H9 (cell line): ENCODE results near the gene ASCC2. TPM values are rescaled to one million over a fixed set of nuclear protein-coding genes. Genes with fewer than 3 reads are reported as not detected.

Experiments used
- DNase-seq: peaks from one replicate; pipeline ENCODE4 v3.0.0-alpha.2; 2017
- H2AFZ ChIP-seq: one replicate; pipeline ENCODE4 v1.6.1; 2013; ENCODE audit warnings: mild to moderate bottlenecking, low read length, control low read depth, moderate library complexity
- H2AK5ac ChIP-seq: 2 replicates; pipeline ENCODE4 v1.6.1; 2013; ENCODE audit warnings: low read length, control low read depth, mixed read lengths; ENCODE audit not compliant: insufficient read length
- H2BK120ac ChIP-seq: one replicate; pipeline ENCODE4 v1.6.1; 2013; ENCODE audit warnings: low read depth, mild to moderate bottlenecking, low read length, control low read depth, inconsistent platforms; ENCODE audit not compliant: poor library complexity, severe bottlenecking
- H2BK12ac ChIP-seq: 2 replicates; pipeline ENCODE4 v1.6.1; 2013; ENCODE audit warnings: low read length, control low read depth, mixed read lengths, low read depth; ENCODE audit not compliant: insufficient read length
- H2BK15ac ChIP-seq: 2 replicates; pipeline ENCODE4 v1.6.1; 2013; ENCODE audit warnings: low read depth, low read length, control low read depth
- H2BK20ac ChIP-seq: one replicate; pipeline ENCODE4 v1.6.1; 2013; ENCODE audit warnings: low read depth, mild to moderate bottlenecking, low read length, control low read depth, inconsistent platforms; ENCODE audit not compliant: poor library complexity, severe bottlenecking
- H2BK5ac ChIP-seq: 2 replicates; pipeline ENCODE4 v1.6.1; 2013; ENCODE audit warnings: low read length, control low read depth, mixed read lengths; ENCODE audit not compliant: insufficient read length
- H3K14ac ChIP-seq: 2 replicates; pipeline ENCODE4 v1.6.1; 2013; ENCODE audit warnings: low read length, control low read depth; ENCODE audit not compliant: insufficient read depth
- H3K18ac ChIP-seq: 2 replicates; pipeline ENCODE4 v1.6.1; 2013; ENCODE audit warnings: low read depth, mild to moderate bottlenecking, mixed read lengths, low read length, control low read depth; ENCODE audit not compliant: insufficient read length
- H3K23ac ChIP-seq: 2 replicates; pipeline ENCODE4 v1.6.1; 2013; ENCODE audit warnings: low read length, control low read depth, mixed read lengths, low read depth; ENCODE audit not compliant: insufficient read length
- H3K23me2 ChIP-seq: 2 replicates; pipeline ENCODE4 v1.6.1; 2013; ENCODE audit warnings: low read depth, mild to moderate bottlenecking, mixed read lengths, low read length, control low read depth; ENCODE audit not compliant: insufficient read length, poor library complexity, severe bottlenecking
- H3K27ac ChIP-seq: 2 replicates; pipeline ENCODE4 v1.5.1; 2013; ENCODE audit warnings: low read length, control low read depth, mixed read lengths, low read depth; ENCODE audit not compliant: insufficient read length
- H3K27me3 ChIP-seq: 2 replicates; pipeline ENCODE4 v1.6.1; 2013; ENCODE audit warnings: low read length, control low read depth, inconsistent platforms; ENCODE audit not compliant: insufficient read depth
- H3K4ac ChIP-seq: 2 replicates; pipeline ENCODE4 v1.6.1; 2013; ENCODE audit warnings: low read depth, mild to moderate bottlenecking, control low read depth, inconsistent platforms, low read length, moderate library complexity
- H3K4me1 ChIP-seq: 2 replicates; pipeline ENCODE4 v1.6.1; 2013; ENCODE audit warnings: low read length, control low read depth, inconsistent platforms; ENCODE audit not compliant: insufficient read depth
- H3K4me2 ChIP-seq: 2 replicates; pipeline ENCODE4 v1.6.1; 2013; ENCODE audit warnings: low read length, control low read depth, mixed read lengths; ENCODE audit not compliant: insufficient read length, insufficient read depth
- H3K56ac ChIP-seq: 2 replicates; pipeline ENCODE4 v1.6.1; 2013; ENCODE audit warnings: low read depth, mild to moderate bottlenecking, mixed read lengths, low read length, control low read depth; ENCODE audit not compliant: insufficient read length
- H3K79me1 ChIP-seq: 2 replicates; pipeline ENCODE4 v1.6.1; 2013; ENCODE audit warnings: low read depth, mild to moderate bottlenecking, moderate library complexity, low read length, control low read depth, inconsistent platforms; ENCODE audit not compliant: insufficient read depth, poor library complexity, severe bottlenecking
- H3K79me2 ChIP-seq: 2 replicates; pipeline ENCODE4 v1.6.1; 2013; ENCODE audit warnings: low read length, control low read depth, inconsistent platforms; ENCODE audit not compliant: insufficient read depth
- H3K9ac ChIP-seq: 2 replicates; pipeline ENCODE4 v1.6.1; 2013; ENCODE audit warnings: low read length, control low read depth, mixed read lengths; ENCODE audit not compliant: insufficient read length; ENCODE audit errors: extremely low read depth
- H3K9me3 ChIP-seq: one replicate; pipeline ENCODE4 v1.6.1; 2013; ENCODE audit warnings: low read depth, low read length, inconsistent platforms; ENCODE audit not compliant: control insufficient read depth
- H3T11ph ChIP-seq: one replicate; pipeline ENCODE4 v1.6.1; 2013; ENCODE audit warnings: mild to moderate bottlenecking, low read length, control low read depth, inconsistent platforms
- H4K20me1 ChIP-seq: one replicate; pipeline ENCODE4 v1.6.1; 2013; ENCODE audit not compliant: control insufficient read depth, insufficient read length, insufficient read depth
- H4K5ac ChIP-seq: 2 replicates; pipeline ENCODE4 v1.6.1; 2013; ENCODE audit warnings: low read depth, mild to moderate bottlenecking, mixed read lengths, low read length, control low read depth; ENCODE audit not compliant: insufficient read length
- H4K8ac ChIP-seq: replicated peaks from 2 replicates; pipeline ENCODE4 v1.6.1; 2013; ENCODE audit warnings: low read length, control low read depth, mixed read lengths, low read depth; ENCODE audit not compliant: insufficient read length
- H4K91ac ChIP-seq: 2 replicates; pipeline ENCODE4 v1.6.1; 2013; ENCODE audit warnings: low read depth, mild to moderate bottlenecking, moderate library complexity, mixed read lengths, low read length, control low read depth; ENCODE audit not compliant: insufficient read length
- H3K27ac Mint-ChIP-seq, 3 experiments: 2 replicates in 2 of 3; 3 replicates in 1 of 3; pipeline ENCODE4 v1.8.0; 2020 to 2021; ENCODE audit warnings: mixed read lengths in 3 of 3, mild to moderate bottlenecking in 1 of 3, moderate library complexity in 1 of 3
- H3K27me3 Mint-ChIP-seq: 2 replicates; pipeline ENCODE4 v1.8.0; 2021; ENCODE audit warnings: low read depth, mild to moderate bottlenecking, moderate library complexity, mixed read lengths
- H3K36me3 Mint-ChIP-seq, 3 experiments: 2 replicates in 2 of 3; 3 replicates in 1 of 3; pipeline ENCODE4 v1.8.0; 2020 to 2021; ENCODE audit warnings: low read depth in 3 of 3, mixed read lengths in 3 of 3; ENCODE audit not compliant: insufficient read depth in 1 of 3
- H3K4me1 Mint-ChIP-seq, 2 experiments: 2 replicates each; pipeline ENCODE4 v1.8.0; 2020; ENCODE audit warnings: mixed read lengths in 2 of 2
- H3K4me3 Mint-ChIP-seq, 2 experiments: 2 replicates in 1 of 2; 3 replicates in 1 of 2; pipeline ENCODE4 v1.8.0; 2020 to 2021; ENCODE audit warnings: mild to moderate bottlenecking in 2 of 2, mixed read lengths in 2 of 2, moderate library complexity in 1 of 2
- H3K9me3 Mint-ChIP-seq, 2 experiments: 2 replicates in 1 of 2; 3 replicates in 1 of 2; pipeline ENCODE4 v1.8.0; 2020; ENCODE audit warnings: mild to moderate bottlenecking in 2 of 2, mixed read lengths in 2 of 2, moderate library complexity in 1 of 2
- WGBS: extraction: QIAGEN DNeasy Blood & Tissue Kit; methylation state at CpG from one replicate; pipeline ENCODE4 v1.1.7; 2013; ENCODE audit warnings: missing lambda C conversion rate, low lambda C conversion rate, mixed read lengths; ENCODE audit not compliant: insufficient read length; ENCODE audit errors: extremely low coverage; 5-methylcytosine and 5-hydroxymethylcytosine counted together
- total RNA-seq: library from RNA; stranded (reverse); gene quantifications from 2 replicates; pipeline ENCODE4 v1.2.1, GENCODE V29; 2021
- TF ChIP-seq, protein P1 (sequence below): fragments of 200-600 bp; sonication (generic); conservative IDR thresholded peaks from 3 replicates; pipeline ENCODE4 v1.8.0; 2021; ENCODE audit warnings: antibody characterized with exemption, mild to moderate bottlenecking

The ASCC2 gene
- total RNA-seq, 1 experiment from 2014 or later, result 48.2 TPM

DNA sequence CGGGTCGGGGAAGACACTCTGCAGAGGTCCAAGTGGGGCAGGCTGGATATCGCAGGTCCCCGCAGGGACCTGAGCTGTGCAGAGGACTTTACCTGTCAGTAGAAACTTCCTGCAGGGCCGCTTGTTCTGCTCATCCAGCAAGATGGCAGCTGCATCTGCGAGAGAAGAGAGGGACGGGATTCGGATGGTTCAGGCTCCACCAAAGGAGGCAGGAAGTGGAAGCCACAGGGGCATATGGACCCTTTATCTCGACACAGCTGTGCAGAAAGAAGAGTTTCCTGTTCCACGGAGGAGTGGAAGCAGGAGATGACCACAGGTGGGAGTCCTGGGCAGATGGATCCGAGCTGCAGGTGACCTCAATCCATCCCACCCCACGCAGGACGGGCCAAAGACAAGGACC lies 95.7 kb downstream of the ASCC2 start:
- Histone ChIP-seq H3K18ac (no peak overlapping the region), H4K5ac (no peak overlapping the region), H3K56ac (no peak overlapping the region), H4K20me1 (no peaks in the 10 kb centered on the region), H3T11ph (no peak overlapping the region), H4K8ac (peak overlapping the region; percentile 72), H3K4me1 (no peaks in the 10 kb centered on the region), H2BK20ac (no peak overlapping the region), H3K23me2 (peaks cover 4% of the 10 kb centered on the region), H3K14ac (no peak overlapping the region), H2AK5ac (no peak overlapping the region), H3K23ac (no peak overlapping the region), H3K27me3 (no peaks in the 10 kb centered on the region), H2AFZ (no peak overlapping the region), H2BK12ac (no peak overlapping the region), H3K9ac (no peak overlapping the region), H3K9me3 (no peaks in the 10 kb centered on the region), H3K79me1 (no peaks in the 10 kb centered on the region), H3K4me2 (no peak overlapping the region), H3K4ac (no peak overlapping the region), H3K79me2 (no peaks in the 10 kb centered on the region), H3K27ac (no peak overlapping the region), H2BK5ac (no peak overlapping the region), H2BK120ac (no peak overlapping the region), H4K91ac (no peak overlapping the region), H2BK15ac (no peak overlapping the region)
- peaks cover 3% of the 10 kb centered on the region in 2 experiments; a peak in 3 of 5 replicates for H3K9me3 Mint-ChIP-seq
- WGBS, result no CpG with 5 or more reads among the region's 13 CpGs
- peak overlapping the region in 2 of 3 experiments; percentile 27 to 68; a peak in 1 of 7 replicates for H3K27ac Mint-ChIP-seq
- TF ChIP-seq, protein P1, sequence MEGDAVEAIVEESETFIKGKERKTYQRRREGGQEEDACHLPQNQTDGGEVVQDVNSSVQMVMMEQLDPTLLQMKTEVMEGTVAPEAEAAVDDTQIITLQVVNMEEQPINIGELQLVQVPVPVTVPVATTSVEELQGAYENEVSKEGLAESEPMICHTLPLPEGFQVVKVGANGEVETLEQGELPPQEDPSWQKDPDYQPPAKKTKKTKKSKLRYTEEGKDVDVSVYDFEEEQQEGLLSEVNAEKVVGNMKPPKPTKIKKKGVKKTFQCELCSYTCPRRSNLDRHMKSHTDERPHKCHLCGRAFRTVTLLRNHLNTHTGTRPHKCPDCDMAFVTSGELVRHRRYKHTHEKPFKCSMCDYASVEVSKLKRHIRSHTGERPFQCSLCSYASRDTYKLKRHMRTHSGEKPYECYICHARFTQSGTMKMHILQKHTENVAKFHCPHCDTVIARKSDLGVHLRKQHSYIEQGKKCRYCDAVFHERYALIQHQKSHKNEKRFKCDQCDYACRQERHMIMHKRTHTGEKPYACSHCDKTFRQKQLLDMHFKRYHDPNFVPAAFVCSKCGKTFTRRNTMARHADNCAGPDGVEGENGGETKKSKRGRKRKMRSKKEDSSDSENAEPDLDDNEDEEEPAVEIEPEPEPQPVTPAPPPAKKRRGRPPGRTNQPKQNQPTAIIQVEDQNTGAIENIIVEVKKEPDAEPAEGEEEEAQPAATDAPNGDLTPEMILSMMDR, result no peak
- peaks cover 3 to 8% (median 5%) of the 10 kb centered on the region in 3 experiments; a peak in 6 of 7 replicates for H3K36me3 Mint-ChIP-seq
- H3K27me3 Mint-ChIP-seq, result no peaks in the 10 kb centered on the region
- DNase-seq, result no peak
- no peak overlapping the region for H3K4me3 Mint-ChIP-seq
- H3K4me1 Mint-ChIP-seq, result peaks cover 0 to 4% of the 10 kb centered on the region in 2 experiments; a peak in 2 of 4 replicates
